IMR-90 (cell line): ENCODE measurements around the gene CARM1. TPM values are rescaled to one million over a fixed set of nuclear protein-coding genes. Genes with fewer than 3 reads are reported as not detected.

Source experiments
- ATAC-seq: fragments of 200-7000 bp; cut with Tn5 transposase; 2 replicates; pipeline ENCODE4 v1.9.1; 2020; ENCODE audit warnings: low read depth, mild to moderate bottlenecking, moderate library complexity
- BruUV-seq: library from RNA; stranded (reverse); fragments of 400-500 nt; replicated peaks from 2 replicates; lab custom pipeline; 2021; lab: Mats Ljungman, UMichigan
- CTCF ChIA-PET: fragments of 300-600 bp; formaldehyde crosslinking; extraction: SDS; loops from one replicate; lab custom pipeline; 2021; ENCODE audit warnings: antibody characterized with exemption; lab: Yijun Ruan, JAX
- POLR2A ChIA-PET: fragments of 300-600 bp; sonication (Branson Sonifier 250); formaldehyde crosslinking; loops from one replicate; lab custom pipeline; 2022; ENCODE audit warnings: antibody characterized with exemption; ENCODE audit not compliant: unreplicated experiment; lab: Charles Lee
- DNase-seq: peaks from one replicate; pipeline ENCODE4 v3.0.0; 2013
- H2AFZ ChIP-seq: replicated peaks from 2 replicates; pipeline ENCODE3; 2013; ENCODE audit warnings: low read length, mild to moderate bottlenecking; ENCODE audit not compliant: poor library complexity
- H2AK5ac ChIP-seq: 2 replicates; pipeline ENCODE4 v1.6.1; 2013; ENCODE audit warnings: low read depth, low read length, inconsistent platforms
- H2AK9ac ChIP-seq: replicated peaks from 2 replicates; pipeline ENCODE3; 2013; ENCODE audit warnings: mild to moderate bottlenecking, low read depth, low read length, moderate library complexity; ENCODE audit not compliant: poor library complexity
- H2BK120ac ChIP-seq: 2 replicates; pipeline ENCODE4 v1.6.1; 2013; ENCODE audit warnings: low read depth, low read length, inconsistent platforms
- H2BK15ac ChIP-seq: 3 replicates; pipeline ENCODE4 v1.6.1; 2013; ENCODE audit warnings: low read depth, low read length, inconsistent platforms
- H2BK20ac ChIP-seq: 2 replicates; pipeline ENCODE4 v1.6.1; 2013; ENCODE audit warnings: low read depth, mild to moderate bottlenecking, inconsistent platforms, low read length, moderate library complexity
- H2BK5ac ChIP-seq: 2 replicates; pipeline ENCODE4 v1.6.1; 2013; ENCODE audit warnings: mild to moderate bottlenecking, low read depth, low read length, inconsistent platforms; ENCODE audit not compliant: poor library complexity, severe bottlenecking
- H3K14ac ChIP-seq: replicated peaks from 2 replicates; pipeline ENCODE4 v1.6.1; 2013; ENCODE audit warnings: low read depth, low read length, inconsistent platforms
- H3K18ac ChIP-seq: 2 replicates; pipeline ENCODE4 v1.6.1; 2013; ENCODE audit warnings: low read depth, low read length, control low read depth
- H3K23ac ChIP-seq: 2 replicates; pipeline ENCODE4 v1.6.1; 2013; ENCODE audit warnings: low read depth, low read length, inconsistent platforms
- H3K27ac ChIP-seq: 2 replicates; pipeline ENCODE4 v1.5.1; 2013; ENCODE audit warnings: mild to moderate bottlenecking, control low read depth, low read length; ENCODE audit not compliant: insufficient read depth
- H3K27me3 ChIP-seq: 2 replicates; pipeline ENCODE4 v1.6.1; 2013; ENCODE audit warnings: low read length; ENCODE audit not compliant: control insufficient read depth, insufficient read depth
- H3K36me3 ChIP-seq: 2 replicates; pipeline ENCODE4 v1.6.1; 2013; ENCODE audit warnings: low read length, mixed read lengths; ENCODE audit not compliant: control insufficient read depth, insufficient read depth
- H3K4ac ChIP-seq: 2 replicates; pipeline ENCODE4 v1.6.1; 2013; ENCODE audit warnings: low read depth, low read length, inconsistent platforms
- H3K4me1 ChIP-seq: 2 replicates; pipeline ENCODE4 v1.6.1; 2013; ENCODE audit warnings: low read length, mixed read lengths; ENCODE audit not compliant: control insufficient read depth, insufficient read depth
- H3K4me2 ChIP-seq: 2 replicates; pipeline ENCODE4 v1.6.1; 2013; ENCODE audit warnings: low read depth, mild to moderate bottlenecking, control low read depth, low read length, moderate library complexity
- H3K4me3 ChIP-seq: 2 replicates; pipeline ENCODE4 v1.5.1; 2013; ENCODE audit warnings: low read depth, mild to moderate bottlenecking, control low read depth, low read length, moderate library complexity; ENCODE audit not compliant: insufficient read depth
- H3K56ac ChIP-seq: 2 replicates; pipeline ENCODE4 v1.6.1; 2013; ENCODE audit warnings: low read length, inconsistent platforms; ENCODE audit not compliant: insufficient read depth; ENCODE audit errors: extremely low read depth
- H3K79me1 ChIP-seq, 2 experiments: 2 replicates each; pipeline ENCODE4 v1.6.1; 2013; ENCODE audit warnings: low read length in 2 of 2, inconsistent platforms in 1 of 2, low read depth in 1 of 2
- H3K9ac ChIP-seq: 2 replicates; pipeline ENCODE4 v1.6.1; 2013; ENCODE audit warnings: low read depth, low read length, control low read depth
- H3K9me1 ChIP-seq: 2 replicates; pipeline ENCODE4 v1.6.1; 2013; ENCODE audit warnings: low read length, inconsistent platforms; ENCODE audit not compliant: insufficient read depth
- H3K9me3 ChIP-seq: 2 replicates; pipeline ENCODE4 v1.6.1; 2013; ENCODE audit warnings: low read length; ENCODE audit not compliant: control insufficient read depth, insufficient read depth
- H4K20me1 ChIP-seq: 2 replicates; pipeline ENCODE4 v1.6.1; 2013; ENCODE audit warnings: low read length, inconsistent platforms; ENCODE audit not compliant: insufficient read depth
- H4K5ac ChIP-seq: 2 replicates; pipeline ENCODE4 v1.6.1; 2013; ENCODE audit warnings: mild to moderate bottlenecking, low read depth, low read length, control low read depth
- H4K8ac ChIP-seq, 2 experiments: 2 replicates each; pipeline ENCODE4 v1.6.1; 2013; ENCODE audit warnings: low read depth in 2 of 2, low read length in 2 of 2, control low read depth in 1 of 2, inconsistent platforms in 1 of 2
- H4K91ac ChIP-seq: 2 replicates; pipeline ENCODE4 v1.6.1; 2013; ENCODE audit warnings: low read depth, low read length, inconsistent platforms; ENCODE audit not compliant: insufficient read depth
- WGBS, 2 experiments: methylation state at CpG; one replicate each; pipeline versions ENCODE4 v1.1.5 to v1.1.7; 2013; ENCODE audit warnings: missing lambda C conversion rate in 2 of 2; ENCODE audit not compliant: insufficient read length in 1 of 2; ENCODE audit errors: extremely low coverage in 2 of 2; 5-methylcytosine and 5-hydroxymethylcytosine counted together
- dilution Hi-C: fragments of 300-500 bp; cut with HindIII; formaldehyde crosslinking; loops from one replicate; pipeline ENCODE4 v1.14.3; 2018; ENCODE audit warnings: low sequenced_read_pairs; ENCODE audit not compliant: unreplicated experiment
- in situ Hi-C: fragments of 300-500 bp; cut with MboI; formaldehyde crosslinking; loops from 3 replicates; pipeline ENCODE4 v1.14.3; 2019; ENCODE audit warnings: low sequenced_read_pairs, inconsistent platforms, mixed read lengths
- intact Hi-C: fragments of 100-400 bp; cut with micrococcal nuclease; formaldehyde crosslinking; loops from 2 replicates; pipeline ENCODE4 v1.10.0; 2022
- polyA plus RNA-seq, 3 experiments: library from polyadenylated mRNA; depleted of rRNA; stranded (reverse); fragments of >200 nt; gene quantifications; 2 replicates each; pipeline ENCODE4 v1.2.3, GENCODE V29; 2012; ENCODE audit warnings: low replicate concordance in 1 of 3
- total RNA-seq: library from RNA; depleted of rRNA; stranded (reverse); fragments of >200 nt; gene quantifications from 2 replicates; pipeline ENCODE4 v1.2.3, GENCODE V29; 2012
- TF ChIP-seq, protein P1 (sequence below): conservative IDR thresholded peaks from 2 replicates; pipeline ENCODE4 v1.5.1; 2012; ENCODE audit warnings: mild to moderate bottlenecking, low read depth, low read length, improper control_type of control experiment

The CARM1 gene
- total and polyA plus RNA-seq, 2 of the 4 experiments (the other 2 are of a cell fraction): 20.3 to 67.1 TPM

DNA sequence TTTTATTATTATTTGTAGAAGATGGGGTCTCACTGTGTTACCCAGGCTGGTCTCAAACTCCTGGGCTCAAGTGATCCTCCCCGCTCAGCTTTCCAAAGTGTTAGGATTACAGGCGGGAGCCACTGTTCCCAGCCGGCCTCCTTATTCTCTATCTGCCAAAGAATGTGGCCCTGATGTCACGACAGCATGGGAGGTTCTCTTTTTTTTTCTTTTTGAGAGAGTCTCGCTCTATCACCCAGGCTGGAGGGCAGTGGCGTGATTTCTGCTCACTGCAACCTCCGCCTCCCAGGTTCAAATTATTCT is 23.5 kb downstream of the CARM1 start:
- Histone ChIP-seq H3K9me3 (no peaks in the 10 kb centered on the region), H2AK9ac (no peak overlapping the region), H4K5ac (no peak overlapping the region), H2BK20ac (no peak overlapping the region), H3K4ac (no peak overlapping the region), H3K23ac (no peak overlapping the region), H4K8ac (no peak overlapping the region), H2BK5ac (no peak overlapping the region), H3K27ac (no peak overlapping the region), H3K18ac (no peak overlapping the region), H2BK120ac (no peak overlapping the region), H3K27me3 (no peaks in the 10 kb centered on the region), H3K36me3 (no peaks in the 10 kb centered on the region), H3K79me1 (peaks cover 32 to 87% of the 10 kb centered on the region in 2 experiments), H3K56ac (no peak overlapping the region), H3K14ac (no peak overlapping the region), H2BK15ac (no peak overlapping the region), H3K9me1 (peaks cover 31% of the 10 kb centered on the region), H3K9ac (no peak overlapping the region), H2AK5ac (no peak overlapping the region), H3K4me2 (no peak overlapping the region), H3K4me1 (peaks cover 16% of the 10 kb centered on the region), H2AFZ (no peak overlapping the region), H4K91ac (no peak overlapping the region), H3K4me3 (no peak overlapping the region), H4K20me1 (peaks cover 72% of the 10 kb centered on the region)
- dilution Hi-C loops (no loop called here), in situ Hi-C loops (no loop called here), intact Hi-C loops (no loop called here)
- BruUV-seq: no TSS peak
- ChIA-PET POLR2A (no interaction called here), CTCF (no interaction called here)
- ATAC-seq (no peak), DNase-seq (no peak)
- whole genome bisulfite sequencing, 2 experiments: no CpG with 5 or more reads among the region's 7 CpGs
- TF ChIP-seq, protein P1, sequence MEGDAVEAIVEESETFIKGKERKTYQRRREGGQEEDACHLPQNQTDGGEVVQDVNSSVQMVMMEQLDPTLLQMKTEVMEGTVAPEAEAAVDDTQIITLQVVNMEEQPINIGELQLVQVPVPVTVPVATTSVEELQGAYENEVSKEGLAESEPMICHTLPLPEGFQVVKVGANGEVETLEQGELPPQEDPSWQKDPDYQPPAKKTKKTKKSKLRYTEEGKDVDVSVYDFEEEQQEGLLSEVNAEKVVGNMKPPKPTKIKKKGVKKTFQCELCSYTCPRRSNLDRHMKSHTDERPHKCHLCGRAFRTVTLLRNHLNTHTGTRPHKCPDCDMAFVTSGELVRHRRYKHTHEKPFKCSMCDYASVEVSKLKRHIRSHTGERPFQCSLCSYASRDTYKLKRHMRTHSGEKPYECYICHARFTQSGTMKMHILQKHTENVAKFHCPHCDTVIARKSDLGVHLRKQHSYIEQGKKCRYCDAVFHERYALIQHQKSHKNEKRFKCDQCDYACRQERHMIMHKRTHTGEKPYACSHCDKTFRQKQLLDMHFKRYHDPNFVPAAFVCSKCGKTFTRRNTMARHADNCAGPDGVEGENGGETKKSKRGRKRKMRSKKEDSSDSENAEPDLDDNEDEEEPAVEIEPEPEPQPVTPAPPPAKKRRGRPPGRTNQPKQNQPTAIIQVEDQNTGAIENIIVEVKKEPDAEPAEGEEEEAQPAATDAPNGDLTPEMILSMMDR: no peak
